MCF 10A (cell line): ENCODE measurements around the gene CCNK. TPM values are rescaled to one million over a fixed set of nuclear protein-coding genes. Genes with fewer than 3 reads are reported as not detected.

Experiments used
- BruUV-seq: library from RNA; stranded (reverse); fragments of 400-500 nt; replicated peaks from 2 replicates; lab custom pipeline; 2021; lab: Mats Ljungman, UMichigan
- CTCF ChIA-PET: fragments of 300-600 bp; sonication (Branson Sonifier 250); formaldehyde crosslinking; extraction: SDS; loops from one replicate; lab custom pipeline; 2021; ENCODE audit warnings: antibody characterized with exemption, inconsistent platforms; lab: Yijun Ruan, JAX
- POLR2A ChIA-PET: fragments of 300-600, 350-650 bp; sonication (Branson Sonifier 250); formaldehyde crosslinking; extraction: SDS; loops from one replicate; lab custom pipeline; 2020; ENCODE audit warnings: antibody characterized with exemption, inconsistent platforms; lab: Yijun Ruan, JAX
- DNase-seq: peaks from one replicate; pipeline ENCODE4 v3.0.0-alpha.2; 2018; ENCODE audit not compliant: unreplicated experiment
- H3K27ac Mint-ChIP-seq: one replicate; pipeline ENCODE4 v1.8.0; 2022; ENCODE audit warnings: mild to moderate bottlenecking, low read depth, mixed read lengths; ENCODE audit not compliant: unreplicated experiment
- H3K27me3 Mint-ChIP-seq: one replicate; pipeline ENCODE4 v1.8.0; 2022; ENCODE audit warnings: mixed read lengths; ENCODE audit not compliant: insufficient read depth, unreplicated experiment
- H3K36me3 Mint-ChIP-seq: one replicate; pipeline ENCODE4 v1.8.0; 2022; ENCODE audit warnings: mild to moderate bottlenecking, moderate library complexity, mixed read lengths; ENCODE audit not compliant: insufficient read depth, unreplicated experiment
- H3K4me1 Mint-ChIP-seq: one replicate; pipeline ENCODE4 v1.8.0; 2022; ENCODE audit warnings: mixed read lengths; ENCODE audit not compliant: insufficient read depth, unreplicated experiment
- H3K4me3 Mint-ChIP-seq: one replicate; pipeline ENCODE4 v1.8.0; 2022; ENCODE audit warnings: mild to moderate bottlenecking, moderate library complexity, mixed read lengths; ENCODE audit not compliant: unreplicated experiment
- H3K9me3 Mint-ChIP-seq: one replicate; pipeline ENCODE4 v1.8.0; 2022; ENCODE audit warnings: mixed read lengths; ENCODE audit not compliant: unreplicated experiment
- intact Hi-C: fragments of 100-400 bp; cut with micrococcal nuclease; formaldehyde crosslinking; loops from 2 replicates; pipeline ENCODE4 v1.14.1; 2022
- total RNA-seq: library from RNA; stranded (reverse); gene quantifications from 2 replicates; pipeline ENCODE4 v1.2.3, GENCODE V29; 2022
- TF ChIP-seq, protein P1 (sequence below): fragments of 200-600 bp; IDR thresholded peaks from one replicate; pipeline ENCODE4 v1.8.0; 2022; ENCODE audit warnings: antibody characterized with exemption, mild to moderate bottlenecking; ENCODE audit not compliant: unreplicated experiment

The CCNK gene
- total RNA-seq, 1 experiment from 2014 or later = 70.4 TPM

GRCh38 chr14:99515301-99516155, 34.3 kb downstream of the CCNK start:
- intact Hi-C loops = no loop called here
- Mint-ChIP-seq H3K4me3 (no peak overlapping the region), H3K36me3 (peaks cover 20% of the 10 kb centered on the region), H3K27me3 (no peaks in the 10 kb centered on the region), H3K27ac (no peak overlapping the region), H3K9me3 (no peaks in the 10 kb centered on the region), H3K4me1 (no peaks in the 10 kb centered on the region)
- BruUV-seq = no TSS peak
- ChIA-PET POLR2A (no interaction called here), CTCF (interaction anchor here (1.5 to 1.7 kb wide), 2 partner anchors 31 to 113 kb away, joined by 4 to 9 read pairs; no protein-coding TSS in a partner anchor)
- no peak for DNase-seq
- TF ChIP-seq, protein P1, sequence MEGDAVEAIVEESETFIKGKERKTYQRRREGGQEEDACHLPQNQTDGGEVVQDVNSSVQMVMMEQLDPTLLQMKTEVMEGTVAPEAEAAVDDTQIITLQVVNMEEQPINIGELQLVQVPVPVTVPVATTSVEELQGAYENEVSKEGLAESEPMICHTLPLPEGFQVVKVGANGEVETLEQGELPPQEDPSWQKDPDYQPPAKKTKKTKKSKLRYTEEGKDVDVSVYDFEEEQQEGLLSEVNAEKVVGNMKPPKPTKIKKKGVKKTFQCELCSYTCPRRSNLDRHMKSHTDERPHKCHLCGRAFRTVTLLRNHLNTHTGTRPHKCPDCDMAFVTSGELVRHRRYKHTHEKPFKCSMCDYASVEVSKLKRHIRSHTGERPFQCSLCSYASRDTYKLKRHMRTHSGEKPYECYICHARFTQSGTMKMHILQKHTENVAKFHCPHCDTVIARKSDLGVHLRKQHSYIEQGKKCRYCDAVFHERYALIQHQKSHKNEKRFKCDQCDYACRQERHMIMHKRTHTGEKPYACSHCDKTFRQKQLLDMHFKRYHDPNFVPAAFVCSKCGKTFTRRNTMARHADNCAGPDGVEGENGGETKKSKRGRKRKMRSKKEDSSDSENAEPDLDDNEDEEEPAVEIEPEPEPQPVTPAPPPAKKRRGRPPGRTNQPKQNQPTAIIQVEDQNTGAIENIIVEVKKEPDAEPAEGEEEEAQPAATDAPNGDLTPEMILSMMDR = no peak

DNA sequence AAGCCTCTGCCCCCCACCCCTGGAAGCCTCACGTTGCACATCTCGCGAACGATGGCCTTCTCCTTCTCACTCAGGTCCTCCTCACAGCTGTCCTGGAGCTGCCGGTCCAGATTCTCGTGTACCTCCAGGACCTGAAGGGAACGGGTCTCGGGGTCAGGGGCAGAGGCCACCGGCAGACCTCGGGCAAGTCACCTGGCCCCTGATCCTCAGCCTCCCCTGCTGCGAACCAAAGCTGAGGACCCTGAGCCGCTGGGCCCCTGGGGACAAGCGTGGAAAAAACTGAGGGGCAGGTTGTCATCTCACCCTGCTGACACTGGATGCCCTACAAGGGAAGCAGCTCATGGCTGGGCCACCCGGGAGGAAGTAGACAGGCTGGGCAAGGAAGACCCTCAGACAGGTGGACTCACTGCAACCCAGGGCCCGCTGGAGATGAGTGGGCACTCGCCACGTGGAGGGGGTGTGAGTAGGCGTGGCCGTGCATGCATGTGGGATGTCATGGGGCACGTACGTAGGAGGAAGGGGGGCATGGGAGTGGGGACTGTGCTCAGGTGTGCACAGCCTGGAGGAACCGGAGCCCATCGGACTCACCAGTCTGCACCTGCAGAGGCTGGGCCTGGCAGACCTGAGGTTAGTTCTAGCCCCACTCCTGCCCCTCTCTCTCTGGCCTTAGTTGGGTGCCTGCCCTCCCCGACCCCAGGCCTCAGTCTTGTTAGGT, 35.1 kb downstream of the CCNK start:
- POLR2A ChIA-PET = no interaction called here
- DNase-seq = no peak
- intact Hi-C loops = no loop called here

DNA sequence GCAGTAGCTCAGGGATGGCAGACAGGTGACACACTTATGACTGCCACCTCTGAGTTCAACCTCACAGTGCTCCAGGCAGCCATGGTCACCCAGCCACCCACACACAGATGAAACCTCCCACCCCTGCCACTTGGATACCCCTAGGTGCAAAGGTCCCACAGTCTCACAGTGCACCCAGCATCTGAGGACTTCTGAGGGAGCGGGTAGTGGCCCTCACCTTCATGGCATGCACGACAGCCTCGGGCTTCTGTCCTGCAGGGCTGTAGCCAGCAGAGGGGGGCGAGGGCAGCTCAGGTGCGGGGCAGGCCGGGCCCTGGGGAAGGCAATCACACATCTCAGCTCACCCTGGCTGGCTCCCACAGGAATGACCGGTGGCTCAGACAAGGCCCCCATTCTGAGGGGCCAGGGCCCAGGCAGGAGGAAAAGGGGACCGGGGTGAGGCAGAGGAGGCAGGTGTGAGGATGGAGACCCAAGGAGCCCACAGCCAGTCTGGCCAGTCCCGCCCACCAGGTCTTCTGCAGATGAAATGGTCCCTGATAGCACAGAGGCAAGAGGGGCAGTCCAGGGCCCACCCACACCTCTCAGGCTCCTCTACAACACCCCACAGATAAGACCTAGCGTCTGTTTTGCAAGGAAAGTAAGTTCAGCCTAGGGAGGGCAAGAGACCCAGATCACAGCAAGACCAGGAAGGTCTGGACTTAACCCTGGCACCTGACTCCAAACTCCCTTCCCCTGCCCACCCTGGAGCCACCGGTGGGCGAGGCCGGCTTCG, 35.8 kb downstream of the CCNK start:
- H3K27me3 Mint-ChIP-seq = no peaks in the 10 kb centered on the region

More for the DNA sequence above, 35.1 kb downstream of the CCNK start:
- BruUV-seq = no TSS peak
- no peaks in the 10 kb centered on the region for H3K4me1 Mint-ChIP-seq
- peaks cover 20% of the 10 kb centered on the region for H3K36me3 Mint-ChIP-seq
- CTCF ChIA-PET = interaction anchor here (0.8 to 2.1 kb wide), 5 partner anchors 32 to 112 kb away, joined by 3 to 9 read pairs (median 4); no protein-coding TSS in a partner anchor
- no peak overlapping the region for H3K27ac Mint-ChIP-seq
- H3K9me3 Mint-ChIP-seq = no peaks in the 10 kb centered on the region
- TF ChIP-seq, protein P1 = no peak
- H3K27me3 Mint-ChIP-seq = no peaks in the 10 kb centered on the region
- H3K4me3 Mint-ChIP-seq = no peak overlapping the region

More for the DNA sequence above, 35.8 kb downstream of the CCNK start:
- ChIA-PET POLR2A (interaction anchor here (0.7 kb wide), 1 partner anchor 96 kb away, joined by 3 read pairs; no protein-coding TSS in a partner anchor), CTCF (interaction anchor here (0.6 to 2.9 kb wide), 12 partner anchors 10 to 215 kb away, joined by 3 to 11 read pairs (median 4); no protein-coding TSS in a partner anchor)
- Mint-ChIP-seq H3K9me3 (no peaks in the 10 kb centered on the region), H3K4me3 (no peak overlapping the region), H3K4me1 (no peaks in the 10 kb centered on the region), H3K36me3 (peaks cover 17% of the 10 kb centered on the region), H3K27ac (no peak overlapping the region)
- BruUV-seq = no TSS peak
- no peak for DNase-seq
- intact Hi-C loops = no loop called here
- TF ChIP-seq, protein P1 = no peak
